Measurements from ENCODE around the gene GALNT7. TPM values are rescaled to one million over a fixed set of nuclear protein-coding genes. Genes with fewer than 3 reads are reported as not detected.
"Not testable (repeated sequence)": the region's sequence is repeated elsewhere in the genome, so short reads cannot be mapped to it uniquely, and the experiment has no call there.

GALNT7 gene
- total and polyA plus RNA-seq, 4 donors, result 0.65 to 13.0 (median 2.1) TPM

DNA sequence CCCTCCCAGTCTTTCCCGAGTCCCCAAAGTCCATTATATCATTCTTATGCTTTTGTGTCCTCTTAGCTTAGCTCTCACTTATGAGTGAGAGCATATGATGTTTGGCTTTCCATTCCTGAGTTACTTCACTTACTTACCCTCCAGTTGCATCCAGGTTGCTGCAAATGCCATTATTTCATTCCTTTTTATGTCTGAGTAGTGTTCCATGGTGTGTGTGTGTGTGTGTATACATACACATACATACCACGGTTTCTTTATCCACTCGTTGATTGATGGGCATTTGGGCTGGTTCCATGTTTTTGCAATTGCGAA lies 50.5 kb downstream of the GALNT7 start:
- H3K9ac ChIP-seq (ENCODE audit: low read depth in 1 of 2, low read length in 2 of 2); H3K36me3 ChIP-seq (ENCODE audit: control insufficient read depth in 4 of 4, insufficient read depth in 3 of 4, low read depth in 1 of 4, low read length in 3 of 4); H3K4me1 ChIP-seq (ENCODE audit: control insufficient read depth in 4 of 4, insufficient read depth in 4 of 4, low read length in 3 of 4); H3K9me3 ChIP-seq (ENCODE audit: control insufficient read depth in 4 of 4, low read length in 3 of 4); H3K4me3 ChIP-seq (ENCODE audit: low read depth in 1 of 3, low read length in 3 of 3); H3K27me3 ChIP-seq (ENCODE audit: control insufficient read depth in 4 of 4, insufficient read depth in 4 of 4, low read length in 3 of 4); DNase-seq (ENCODE audit: low spot score); H3K27ac ChIP-seq (ENCODE audit: low read depth in 1 of 2, low read length in 2 of 2): not testable (repeated sequence)
- WGBS, result 91% methylated on average over 4 of the region's 4 CpGs

DNA sequence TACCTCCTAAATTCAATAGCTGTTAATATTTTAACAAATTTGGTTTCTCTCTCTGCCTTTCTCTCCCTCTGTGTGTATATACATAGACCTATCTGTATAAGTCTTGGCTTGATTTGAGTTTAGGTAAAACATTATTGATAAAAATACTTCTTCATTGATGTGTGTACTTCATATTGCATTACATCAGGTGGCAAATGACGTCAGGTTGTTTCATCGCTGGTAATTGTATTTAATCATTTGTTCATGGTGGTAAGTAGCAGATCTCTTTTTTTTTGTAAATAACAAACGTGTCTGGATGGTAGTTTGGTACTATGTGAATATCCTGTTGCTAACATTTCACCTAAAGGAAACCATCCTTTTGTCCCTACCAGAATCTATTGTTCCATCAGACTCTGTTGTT lies 55.1 kb downstream of the GALNT7 start:
- Histone ChIP-seq H3K36me3 (ENCODE audit: control insufficient read depth in 4 of 4, insufficient read depth in 3 of 4, low read depth in 1 of 4, low read length in 3 of 4) (no peaks in the 10 kb centered on the region), H3K9me3 (ENCODE audit: control insufficient read depth in 4 of 4, low read length in 3 of 4) (no peaks in the 10 kb centered on the region), H3K27ac (ENCODE audit: low read depth in 1 of 2, low read length in 2 of 2) (no peak overlapping the region), H3K4me3 (ENCODE audit: low read depth in 1 of 3, low read length in 3 of 3) (no peak overlapping the region), H3K9ac (ENCODE audit: low read depth in 1 of 2, low read length in 2 of 2) (no peak overlapping the region), H3K27me3 (ENCODE audit: control insufficient read depth in 4 of 4, insufficient read depth in 4 of 4, low read length in 3 of 4) (no peaks in the 10 kb centered on the region), H3K4me1 (ENCODE audit: control insufficient read depth in 4 of 4, insufficient read depth in 4 of 4, low read length in 3 of 4) (no peaks in the 10 kb centered on the region)
- no peak for DNase-seq (ENCODE audit: low spot score)
- 85% methylated on average over 3 of the region's 3 CpGs for WGBS
- TF ChIP-seq FOXA2 (IDR thresholded peaks at IDR 0.05) (no peak), HNF4G (IDR thresholded peaks at IDR 0.05) (no peak), TAF1 (conservative IDR thresholded peaks at IDR 0.05) (no peak), NR2F2 (IDR thresholded peaks at IDR 0.05) (no peak), GABPA (IDR thresholded peaks at IDR 0.05 in 1 of 2, conservative IDR thresholded peaks at IDR 0.05 in 1 of 2) (no peak), YY1 (IDR thresholded peaks at IDR 0.05) (no peak), HNF4A (conservative IDR thresholded peaks at IDR 0.05) (no peak), EGR1 (IDR thresholded peaks at IDR 0.05; ENCODE audit: low read depth in 2 of 2) (no peak), JUND (IDR thresholded peaks at IDR 0.05) (no peak), RXRA (IDR thresholded peaks at IDR 0.05) (no peak), FOXA1 (IDR thresholded peaks at IDR 0.05) (no peak), RAD21 (IDR thresholded peaks at IDR 0.05) (no peak), SP1 (IDR thresholded peaks at IDR 0.05) (no peak)
- TF ChIP-seq, protein P1, sequence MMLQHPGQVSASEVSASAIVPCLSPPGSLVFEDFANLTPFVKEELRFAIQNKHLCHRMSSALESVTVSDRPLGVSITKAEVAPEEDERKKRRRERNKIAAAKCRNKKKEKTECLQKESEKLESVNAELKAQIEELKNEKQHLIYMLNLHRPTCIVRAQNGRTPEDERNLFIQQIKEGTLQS (IDR thresholded peaks at IDR 0.05), result no peak
- TF ChIP-seq, protein P2, sequence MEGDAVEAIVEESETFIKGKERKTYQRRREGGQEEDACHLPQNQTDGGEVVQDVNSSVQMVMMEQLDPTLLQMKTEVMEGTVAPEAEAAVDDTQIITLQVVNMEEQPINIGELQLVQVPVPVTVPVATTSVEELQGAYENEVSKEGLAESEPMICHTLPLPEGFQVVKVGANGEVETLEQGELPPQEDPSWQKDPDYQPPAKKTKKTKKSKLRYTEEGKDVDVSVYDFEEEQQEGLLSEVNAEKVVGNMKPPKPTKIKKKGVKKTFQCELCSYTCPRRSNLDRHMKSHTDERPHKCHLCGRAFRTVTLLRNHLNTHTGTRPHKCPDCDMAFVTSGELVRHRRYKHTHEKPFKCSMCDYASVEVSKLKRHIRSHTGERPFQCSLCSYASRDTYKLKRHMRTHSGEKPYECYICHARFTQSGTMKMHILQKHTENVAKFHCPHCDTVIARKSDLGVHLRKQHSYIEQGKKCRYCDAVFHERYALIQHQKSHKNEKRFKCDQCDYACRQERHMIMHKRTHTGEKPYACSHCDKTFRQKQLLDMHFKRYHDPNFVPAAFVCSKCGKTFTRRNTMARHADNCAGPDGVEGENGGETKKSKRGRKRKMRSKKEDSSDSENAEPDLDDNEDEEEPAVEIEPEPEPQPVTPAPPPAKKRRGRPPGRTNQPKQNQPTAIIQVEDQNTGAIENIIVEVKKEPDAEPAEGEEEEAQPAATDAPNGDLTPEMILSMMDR (IDR thresholded peaks at IDR 0.05; ENCODE audit: low read depth, low read length, missing input control), result no peak
- TF ChIP-seq, protein P3, sequence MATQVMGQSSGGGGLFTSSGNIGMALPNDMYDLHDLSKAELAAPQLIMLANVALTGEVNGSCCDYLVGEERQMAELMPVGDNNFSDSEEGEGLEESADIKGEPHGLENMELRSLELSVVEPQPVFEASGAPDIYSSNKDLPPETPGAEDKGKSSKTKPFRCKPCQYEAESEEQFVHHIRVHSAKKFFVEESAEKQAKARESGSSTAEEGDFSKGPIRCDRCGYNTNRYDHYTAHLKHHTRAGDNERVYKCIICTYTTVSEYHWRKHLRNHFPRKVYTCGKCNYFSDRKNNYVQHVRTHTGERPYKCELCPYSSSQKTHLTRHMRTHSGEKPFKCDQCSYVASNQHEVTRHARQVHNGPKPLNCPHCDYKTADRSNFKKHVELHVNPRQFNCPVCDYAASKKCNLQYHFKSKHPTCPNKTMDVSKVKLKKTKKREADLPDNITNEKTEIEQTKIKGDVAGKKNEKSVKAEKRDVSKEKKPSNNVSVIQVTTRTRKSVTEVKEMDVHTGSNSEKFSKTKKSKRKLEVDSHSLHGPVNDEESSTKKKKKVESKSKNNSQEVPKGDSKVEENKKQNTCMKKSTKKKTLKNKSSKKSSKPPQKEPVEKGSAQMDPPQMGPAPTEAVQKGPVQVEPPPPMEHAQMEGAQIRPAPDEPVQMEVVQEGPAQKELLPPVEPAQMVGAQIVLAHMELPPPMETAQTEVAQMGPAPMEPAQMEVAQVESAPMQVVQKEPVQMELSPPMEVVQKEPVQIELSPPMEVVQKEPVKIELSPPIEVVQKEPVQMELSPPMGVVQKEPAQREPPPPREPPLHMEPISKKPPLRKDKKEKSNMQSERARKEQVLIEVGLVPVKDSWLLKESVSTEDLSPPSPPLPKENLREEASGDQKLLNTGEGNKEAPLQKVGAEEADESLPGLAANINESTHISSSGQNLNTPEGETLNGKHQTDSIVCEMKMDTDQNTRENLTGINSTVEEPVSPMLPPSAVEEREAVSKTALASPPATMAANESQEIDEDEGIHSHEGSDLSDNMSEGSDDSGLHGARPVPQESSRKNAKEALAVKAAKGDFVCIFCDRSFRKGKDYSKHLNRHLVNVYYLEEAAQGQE (IDR thresholded peaks at IDR 0.05), result no peak
- TF ChIP-seq, protein P4, sequence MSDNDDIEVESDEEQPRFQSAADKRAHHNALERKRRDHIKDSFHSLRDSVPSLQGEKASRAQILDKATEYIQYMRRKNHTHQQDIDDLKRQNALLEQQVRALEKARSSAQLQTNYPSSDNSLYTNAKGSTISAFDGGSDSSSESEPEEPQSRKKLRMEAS (IDR thresholded peaks at IDR 0.05), result no peak
